Astrocyte (in vitro differentiated cells and primary cell): Measurements from ENCODE around the gene C1orf53. TPM values are rescaled to one million over a fixed set of nuclear protein-coding genes. Genes with fewer than 3 reads are reported as not detected.

Source experiments
- DNase-seq: peaks from one replicate; pipeline ENCODE4 v3.0.0-alpha.2; 2010; ENCODE audit warnings: low read depth
- FAIRE-seq: peaks from 2 replicates; lab custom pipeline; 2011; peaks lifted over from hg19 to GRCh38; lab: Jason Lieb, UNC
- H2AFZ ChIP-seq: 2 replicates; pipeline ENCODE4 v1.6.0; 2012; ENCODE audit warnings: low read depth, low read length, inconsistent platforms
- H3K27ac ChIP-seq: 2 replicates; pipeline ENCODE4 v1.5.1; 2011; ENCODE audit warnings: low read depth, low read length, inconsistent platforms
- H3K27me3 ChIP-seq: 2 replicates; pipeline ENCODE4 v1.6.0; 2011; ENCODE audit warnings: low read length, inconsistent platforms; ENCODE audit not compliant: insufficient read depth
- H3K36me3 ChIP-seq: 2 replicates; pipeline ENCODE4 v1.5.1; 2011; ENCODE audit warnings: low read length, inconsistent platforms; ENCODE audit not compliant: insufficient read depth
- H3K4me1 ChIP-seq: 2 replicates; pipeline ENCODE4 v1.5.1; 2011; ENCODE audit warnings: low read length, inconsistent platforms; ENCODE audit not compliant: insufficient read depth
- H3K4me2 ChIP-seq: 2 replicates; pipeline ENCODE4 v1.6.0; 2012; ENCODE audit warnings: low read length, inconsistent platforms
- H3K4me3 ChIP-seq: 2 replicates; pipeline ENCODE4 v1.5.1; 2011; ENCODE audit warnings: low read depth, mild to moderate bottlenecking, low read length, inconsistent platforms; ENCODE audit not compliant: insufficient read depth
- H3K79me2 ChIP-seq: 2 replicates; pipeline ENCODE4 v1.6.0; 2012; ENCODE audit warnings: mild to moderate bottlenecking, low read length, inconsistent platforms; ENCODE audit not compliant: insufficient read depth
- H3K9ac ChIP-seq: 2 replicates; pipeline ENCODE4 v1.6.0; 2012; ENCODE audit warnings: mild to moderate bottlenecking, low read length, inconsistent platforms
- H3K9me3 ChIP-seq: 2 replicates; pipeline ENCODE4 v1.5.1; 2012; ENCODE audit warnings: low read depth, mild to moderate bottlenecking, low read length, inconsistent platforms; ENCODE audit not compliant: insufficient read depth
- H4K20me1 ChIP-seq: 2 replicates; pipeline ENCODE4 v1.6.0; 2012; ENCODE audit warnings: low read length, inconsistent platforms; ENCODE audit not compliant: insufficient read depth
- H3K27ac Mint-ChIP-seq: one replicate; pipeline ENCODE4 v1.8.0; 2021; ENCODE audit warnings: mild to moderate bottlenecking, mixed read lengths; ENCODE audit not compliant: unreplicated experiment
- H3K27me3 Mint-ChIP-seq: one replicate; pipeline ENCODE4 v1.8.0; 2021; ENCODE audit warnings: low read depth, mixed read lengths; ENCODE audit not compliant: unreplicated experiment
- H3K36me3 Mint-ChIP-seq: one replicate; pipeline ENCODE4 v1.8.0; 2021; ENCODE audit warnings: low read depth, mixed read lengths; ENCODE audit not compliant: unreplicated experiment
- H3K4me1 Mint-ChIP-seq: one replicate; pipeline ENCODE4 v1.8.0; 2021; ENCODE audit warnings: low read depth, mixed read lengths; ENCODE audit not compliant: unreplicated experiment
- H3K4me3 Mint-ChIP-seq: one replicate; pipeline ENCODE4 v1.8.0; 2021; ENCODE audit warnings: mild to moderate bottlenecking, moderate library complexity, mixed read lengths; ENCODE audit not compliant: unreplicated experiment
- H3K9me3 Mint-ChIP-seq: one replicate; pipeline ENCODE4 v1.8.0; 2021; ENCODE audit warnings: mild to moderate bottlenecking, mixed read lengths; ENCODE audit not compliant: unreplicated experiment
- CTCF ChIP-seq: IDR thresholded peaks from 2 replicates; pipeline ENCODE4 v1.5.1; 2011; ENCODE audit warnings: low read depth, mild to moderate bottlenecking, inconsistent platforms, low read length, moderate library complexity; ENCODE audit not compliant: insufficient read depth
- EZH2 ChIP-seq: IDR thresholded peaks from 2 replicates; pipeline ENCODE4 v1.6.1; 2012; ENCODE audit warnings: mild to moderate bottlenecking, low read length, inconsistent platforms; ENCODE audit not compliant: insufficient read depth
- total RNA-seq: library from RNA; stranded (reverse); gene quantifications from 2 replicates; pipeline ENCODE4 v1.2.1, GENCODE V29; 2021

C1orf53 gene
- total RNA-seq, 1 donor from 2014 or later = 7.9 TPM

- FAIRE-seq = no peak
- no peak overlapping the region for H2AFZ ChIP-seq
- H3K27ac ChIP-seq = no peak overlapping the region
- H3K9me3 ChIP-seq = no peaks in the 10 kb centered on the region
- no peaks in the 10 kb centered on the region for H3K4me1 Mint-ChIP-seq
- no peaks in the 10 kb centered on the region for H3K4me1 ChIP-seq
- H3K4me2 ChIP-seq = no peak overlapping the region
- no peak overlapping the region for H3K4me3 ChIP-seq
- no peak overlapping the region for H3K4me3 Mint-ChIP-seq
- no peaks in the 10 kb centered on the region for H3K27me3 ChIP-seq
- H3K9ac ChIP-seq = no peak overlapping the region
- H3K79me2 ChIP-seq = no peaks in the 10 kb centered on the region
- no peak for DNase-seq
- no peaks in the 10 kb centered on the region for H3K36me3 Mint-ChIP-seq
- no peak overlapping the region for H3K27ac Mint-ChIP-seq
- no peaks in the 10 kb centered on the region for H4K20me1 ChIP-seq
- no peaks in the 10 kb centered on the region for H3K9me3 Mint-ChIP-seq
- no peaks in the 10 kb centered on the region for H3K36me3 ChIP-seq
- TF ChIP-seq EZH2 = no peak
- TF ChIP-seq CTCF = no peak
- H3K27me3 Mint-ChIP-seq = no peaks in the 10 kb centered on the region
Measured at GRCh38 chr1:197890936-197891335, 11.5 kb upstream of the C1orf53 start.

GRCh38 chr1:197892684-197893083 lies 9.7 kb upstream of the C1orf53 start:
- Histone ChIP-seq H3K27me3 (no peaks in the 10 kb centered on the region), H3K4me1 (no peaks in the 10 kb centered on the region), H3K4me2 (no peak overlapping the region), H2AFZ (no peak overlapping the region), H3K27ac (no peak overlapping the region), H3K9me3 (no peaks in the 10 kb centered on the region), H4K20me1 (no peaks in the 10 kb centered on the region), H3K79me2 (no peaks in the 10 kb centered on the region), H3K4me3 (no peak overlapping the region), H3K9ac (no peak overlapping the region), H3K36me3 (no peaks in the 10 kb centered on the region)
- H3K36me3 Mint-ChIP-seq = no peaks in the 10 kb centered on the region
- H3K27ac Mint-ChIP-seq = no peak overlapping the region
- DNase-seq = no peak
- FAIRE-seq = no peak
- H3K4me3 Mint-ChIP-seq = no peak overlapping the region
- TF ChIP-seq EZH2 (no peak), CTCF (no peak)
- no peaks in the 10 kb centered on the region for H3K9me3 Mint-ChIP-seq
- H3K4me1 Mint-ChIP-seq = no peaks in the 10 kb centered on the region
- H3K27me3 Mint-ChIP-seq = no peaks in the 10 kb centered on the region

- Histone ChIP-seq H3K4me2 (no peak overlapping the region), H3K4me1 (no peaks in the 10 kb centered on the region), H2AFZ (no peak overlapping the region), H3K27ac (no peak overlapping the region), H3K4me3 (no peak overlapping the region), H4K20me1 (no peaks in the 10 kb centered on the region), H3K79me2 (no peaks in the 10 kb centered on the region), H3K36me3 (no peaks in the 10 kb centered on the region), H3K9ac (no peak overlapping the region), H3K9me3 (no peaks in the 10 kb centered on the region), H3K27me3 (no peaks in the 10 kb centered on the region)
- Mint-ChIP-seq H3K9me3 (no peaks in the 10 kb centered on the region), H3K27ac (no peak overlapping the region), H3K4me1 (no peaks in the 10 kb centered on the region), H3K36me3 (no peaks in the 10 kb centered on the region), H3K27me3 (no peaks in the 10 kb centered on the region), H3K4me3 (no peak overlapping the region)
- no peak for TF ChIP-seq EZH2
- no peak for TF ChIP-seq CTCF
- DNase-seq (no peak), FAIRE-seq (no peak)
Measured at GRCh38 chr1:197896301-197896700, 6.1 kb upstream of the C1orf53 start.
